ENCODE data around the gene ZBTB26.
"Not testable (repeated sequence)": the region's sequence is repeated elsewhere in the genome, so short reads cannot be mapped to it uniquely, and the experiment has no call there.

The ZBTB26 gene

DNA sequence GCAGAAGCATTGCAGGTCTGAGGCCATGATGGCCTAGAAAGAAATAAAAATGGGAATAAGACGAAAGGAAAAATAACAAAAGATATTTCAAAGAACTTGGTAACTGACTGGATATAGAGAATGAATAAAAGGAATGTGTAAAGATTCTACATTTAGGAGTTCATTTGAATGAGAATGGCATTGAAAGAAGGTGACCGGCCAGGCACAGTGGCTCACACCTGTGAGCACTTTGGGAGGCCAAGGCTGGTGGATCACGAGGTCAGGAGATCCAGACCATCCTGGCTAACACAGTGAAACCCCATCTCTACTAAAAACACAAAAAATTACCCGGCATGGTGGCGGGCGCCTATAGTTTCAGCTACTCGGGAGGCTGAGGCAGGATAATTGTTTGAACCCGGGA, 8.6 kb downstream of the ZBTB26 start:
- DNase-seq = no peak

- DNase-seq = no peak
Observed at GRCh38 chr9:122918310-122918709, 13.0 kb downstream of the ZBTB26 start.

DNA sequence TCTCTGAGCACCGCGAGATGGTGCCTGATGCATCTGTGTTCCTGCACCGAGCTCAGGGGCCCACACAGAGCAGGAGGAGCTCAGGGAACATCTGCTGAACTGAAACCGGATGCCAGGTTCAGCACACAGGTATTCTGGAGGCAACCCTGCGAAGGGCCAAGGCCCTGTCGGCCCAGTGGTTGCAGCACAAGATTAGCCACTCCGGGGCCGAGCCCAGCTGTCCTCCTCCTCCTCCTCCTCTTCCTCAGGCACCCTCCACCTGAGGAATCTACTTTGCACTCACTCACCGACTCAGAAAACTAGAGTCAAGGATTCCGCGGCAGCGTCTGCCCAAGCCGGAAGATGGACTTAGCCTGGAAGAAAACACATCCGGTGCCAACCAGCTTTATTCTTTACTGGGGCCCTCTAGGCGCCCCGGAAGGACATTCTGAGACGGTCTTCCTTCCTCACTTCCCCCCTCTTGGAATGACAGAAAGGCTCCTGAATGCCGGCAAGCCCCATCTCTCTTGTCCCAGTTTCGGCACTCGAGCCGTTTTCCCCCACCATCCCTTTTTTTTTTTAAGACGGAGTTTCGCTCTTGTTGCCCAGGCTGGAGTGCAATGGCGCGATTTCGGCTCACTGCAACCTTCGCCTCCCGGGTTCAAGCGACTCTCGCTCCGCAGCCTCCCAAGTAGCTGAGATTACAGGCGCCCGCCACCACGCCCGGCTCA, 18.2 kb downstream of the ZBTB26 start, which contains the start of gene ZBTB6:
Gene ZBTB6 (minus strand): TSS at position 360 of the 710 bp plus-strand sequence. CDS start 1,251 bp downstream, outside the sequence.
- peak; percentile 47 for DNase-seq

- no peak for DNase-seq
Observed at GRCh38 chr9:122912671-122912963, 18.7 kb downstream of the ZBTB26 start.

DNA sequence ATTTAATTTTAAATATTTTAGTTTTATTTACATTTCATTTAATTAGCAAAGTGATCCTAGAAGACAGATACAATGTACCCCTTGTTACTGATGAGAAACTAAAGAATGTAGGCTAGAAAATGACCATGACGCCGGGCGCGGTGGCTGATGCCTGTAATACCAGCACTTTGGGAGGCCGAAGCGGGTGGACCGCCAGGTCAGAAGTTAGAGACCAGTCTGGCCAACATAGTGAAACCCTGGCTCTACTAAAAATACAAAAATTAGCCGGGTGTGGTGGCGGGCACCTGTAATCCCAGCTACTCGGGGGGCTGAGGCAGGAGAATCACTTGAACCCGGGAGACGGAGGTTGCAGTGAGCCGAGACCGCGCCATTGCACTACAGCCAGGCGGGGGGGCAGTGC, 25.2 kb downstream of the ZBTB26 start:
- DNase-seq = not testable (repeated sequence)

DNA sequence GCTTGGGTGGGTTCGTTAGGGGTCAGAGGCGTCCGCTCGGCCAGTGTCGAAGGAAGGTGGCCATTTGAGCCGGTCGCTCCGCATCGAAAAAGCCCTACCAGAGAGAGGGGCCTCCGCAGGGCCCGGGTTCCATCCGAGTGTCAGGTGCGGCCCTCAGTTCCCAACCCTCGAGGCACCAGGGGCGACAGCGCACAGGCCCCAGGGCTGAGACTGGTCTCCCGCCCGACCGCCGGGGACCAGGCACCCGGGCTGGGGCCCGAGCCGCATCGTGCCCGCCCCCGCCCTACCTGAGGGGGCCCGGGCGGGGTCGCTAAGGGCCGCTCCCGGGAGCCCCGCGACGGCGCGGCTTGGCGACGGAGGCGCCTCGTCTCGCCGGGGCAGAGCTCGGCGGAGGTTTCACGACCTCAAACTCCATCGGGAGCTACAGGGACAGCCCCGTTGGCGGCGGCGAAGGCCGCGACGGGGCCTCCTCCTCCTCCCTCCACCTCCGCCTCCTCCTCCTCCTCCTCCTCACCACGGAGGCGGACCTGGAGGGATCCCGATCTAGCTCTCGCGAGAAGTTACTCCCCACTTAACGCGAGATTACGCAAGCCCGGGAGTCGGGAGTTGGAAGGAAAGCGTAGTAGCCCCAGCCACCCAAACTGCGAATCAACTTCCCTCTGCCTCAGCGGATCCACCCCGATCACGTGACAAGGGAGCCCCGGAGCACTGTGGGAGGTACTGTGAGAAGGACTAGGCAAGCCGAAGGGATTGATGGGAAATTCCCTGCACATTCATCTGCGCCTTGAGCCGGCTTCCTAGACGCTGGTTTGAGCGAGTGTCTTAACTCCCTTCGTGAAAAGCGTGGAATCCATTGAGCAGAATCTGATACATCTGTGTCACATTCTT, 26.2 kb downstream of the ZBTB26 start, which contains the start of gene RC3H2:
Gene RC3H2 (minus strand): TSS at position 537 of the 888 bp plus-strand sequence. CDS start 7,850 bp downstream, outside the sequence.
- DNase-seq = peak; percentile 94

- no peak for DNase-seq
Observed at GRCh38 chr9:122904466-122904822, 26.9 kb downstream of the ZBTB26 start.

GRCh38 chr9:122900791-122901190, 30.5 kb downstream of the ZBTB26 start:
- no peak for DNase-seq

DNA sequence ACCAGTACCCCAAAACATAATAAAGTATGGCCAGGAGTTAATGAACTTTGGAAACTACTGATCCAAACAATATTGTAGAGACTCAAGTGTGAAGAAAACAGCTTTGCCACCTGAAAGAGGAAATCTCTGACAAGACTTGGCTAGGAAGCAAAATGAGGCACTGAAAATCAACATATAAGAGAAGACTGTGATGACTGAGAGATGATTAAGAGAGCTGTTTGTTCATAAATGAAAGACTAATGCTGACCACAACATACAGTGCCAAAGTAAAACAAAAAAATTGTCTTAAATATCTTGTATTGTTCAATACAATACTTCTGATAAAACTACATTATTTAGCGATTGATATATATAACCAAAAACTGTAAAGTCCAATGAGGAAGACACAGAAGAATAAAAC, 33.3 kb downstream of the ZBTB26 start:
- DNase-seq = no peak

- DNase-seq = no peak
Observed at GRCh38 chr9:122888480-122888879, 42.8 kb downstream of the ZBTB26 start.

- DNase-seq = no peak
Observed at GRCh38 chr9:122883125-122883524, 48.2 kb downstream of the ZBTB26 start.

- no peak for DNase-seq
Observed at GRCh38 chr9:122879443-122879842, 51.9 kb downstream of the ZBTB26 start.

DNA sequence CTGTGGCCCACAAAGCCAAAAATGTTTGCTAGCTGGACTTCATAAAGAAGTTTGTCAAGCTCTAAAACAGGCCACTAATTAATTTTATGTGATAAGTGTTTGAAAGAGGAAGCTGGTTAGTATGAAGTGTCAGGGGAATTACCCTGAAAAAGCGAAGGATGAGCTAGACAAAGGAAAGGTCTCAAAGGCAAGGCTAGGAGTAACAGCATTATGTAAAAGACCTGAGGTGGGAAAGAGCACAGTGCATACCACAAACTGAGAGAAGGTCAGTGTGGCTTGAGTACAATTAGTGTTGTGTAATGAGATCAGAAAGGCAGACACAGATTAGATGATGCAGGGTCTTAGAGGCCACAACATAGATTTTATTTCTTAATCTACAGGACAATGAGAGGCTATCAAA, 55.8 kb downstream of the ZBTB26 start:
- no peak for DNase-seq

- DNase-seq = not testable (repeated sequence)
Observed at GRCh38 chr9:122867276-122867675, 64.0 kb downstream of the ZBTB26 start.

GRCh38 chr9:122866079-122866478, 65.2 kb downstream of the ZBTB26 start:
- DNase-seq = no peak
